ENCODE data around the gene RFC3.

Gene RFC3

DNA sequence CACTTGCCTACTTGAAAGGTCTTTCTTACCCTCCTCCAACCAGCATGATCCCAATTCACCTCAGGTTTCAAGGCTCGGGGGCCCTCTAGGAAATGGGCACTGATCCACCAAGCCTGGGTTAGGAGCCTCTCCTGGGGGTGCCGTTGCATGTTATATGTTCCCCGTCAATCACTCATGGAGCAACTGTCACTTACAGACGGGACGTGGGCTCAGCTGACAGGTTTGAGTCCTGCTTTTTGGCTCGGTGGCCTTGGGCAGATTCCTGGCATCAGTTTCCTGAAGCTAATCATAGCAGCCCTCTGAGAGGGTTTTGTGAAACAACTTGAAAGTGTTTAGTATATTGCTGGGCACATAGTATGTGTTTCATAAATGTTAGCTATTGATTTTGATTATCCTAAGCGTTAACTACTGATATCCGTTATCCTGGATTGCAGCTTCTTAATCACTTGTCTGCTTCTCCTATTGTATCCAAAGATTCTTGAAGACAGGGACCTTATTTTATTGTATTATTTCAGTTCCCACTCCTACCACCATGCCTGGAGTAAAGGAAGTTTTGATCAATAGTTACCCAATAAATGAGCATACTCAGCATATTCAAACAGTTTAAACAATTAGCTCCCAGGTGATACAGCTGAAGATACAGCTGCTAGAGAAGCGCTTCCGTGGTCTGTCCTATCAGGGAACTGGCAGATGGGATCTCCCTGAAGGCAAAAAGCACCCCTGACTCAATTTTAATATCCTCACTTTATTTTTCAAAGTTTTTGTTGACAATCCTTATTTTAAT lies 57.9 kb downstream of the RFC3 start:
- no peak for DNase-seq (ENCODE audit: extremely low read depth, insufficient read length)
- no peaks in the 10 kb centered on the region for H3K27me3 ChIP-seq (replicated peaks; ENCODE audit: control insufficient read depth, insufficient read depth, low read length)
- TF ChIP-seq, protein P1, sequence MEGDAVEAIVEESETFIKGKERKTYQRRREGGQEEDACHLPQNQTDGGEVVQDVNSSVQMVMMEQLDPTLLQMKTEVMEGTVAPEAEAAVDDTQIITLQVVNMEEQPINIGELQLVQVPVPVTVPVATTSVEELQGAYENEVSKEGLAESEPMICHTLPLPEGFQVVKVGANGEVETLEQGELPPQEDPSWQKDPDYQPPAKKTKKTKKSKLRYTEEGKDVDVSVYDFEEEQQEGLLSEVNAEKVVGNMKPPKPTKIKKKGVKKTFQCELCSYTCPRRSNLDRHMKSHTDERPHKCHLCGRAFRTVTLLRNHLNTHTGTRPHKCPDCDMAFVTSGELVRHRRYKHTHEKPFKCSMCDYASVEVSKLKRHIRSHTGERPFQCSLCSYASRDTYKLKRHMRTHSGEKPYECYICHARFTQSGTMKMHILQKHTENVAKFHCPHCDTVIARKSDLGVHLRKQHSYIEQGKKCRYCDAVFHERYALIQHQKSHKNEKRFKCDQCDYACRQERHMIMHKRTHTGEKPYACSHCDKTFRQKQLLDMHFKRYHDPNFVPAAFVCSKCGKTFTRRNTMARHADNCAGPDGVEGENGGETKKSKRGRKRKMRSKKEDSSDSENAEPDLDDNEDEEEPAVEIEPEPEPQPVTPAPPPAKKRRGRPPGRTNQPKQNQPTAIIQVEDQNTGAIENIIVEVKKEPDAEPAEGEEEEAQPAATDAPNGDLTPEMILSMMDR (IDR thresholded peaks at IDR 0.05; ENCODE audit: insufficient read depth, low read length, poor library complexity, severe bottlenecking): no peak
- H3K4me3 ChIP-seq (replicated peaks; ENCODE audit: low read depth, low read length): no peak overlapping the region
- no peaks in the 10 kb centered on the region for H3K36me3 ChIP-seq (ENCODE audit: control insufficient read depth, insufficient read depth, low read length)

DNA sequence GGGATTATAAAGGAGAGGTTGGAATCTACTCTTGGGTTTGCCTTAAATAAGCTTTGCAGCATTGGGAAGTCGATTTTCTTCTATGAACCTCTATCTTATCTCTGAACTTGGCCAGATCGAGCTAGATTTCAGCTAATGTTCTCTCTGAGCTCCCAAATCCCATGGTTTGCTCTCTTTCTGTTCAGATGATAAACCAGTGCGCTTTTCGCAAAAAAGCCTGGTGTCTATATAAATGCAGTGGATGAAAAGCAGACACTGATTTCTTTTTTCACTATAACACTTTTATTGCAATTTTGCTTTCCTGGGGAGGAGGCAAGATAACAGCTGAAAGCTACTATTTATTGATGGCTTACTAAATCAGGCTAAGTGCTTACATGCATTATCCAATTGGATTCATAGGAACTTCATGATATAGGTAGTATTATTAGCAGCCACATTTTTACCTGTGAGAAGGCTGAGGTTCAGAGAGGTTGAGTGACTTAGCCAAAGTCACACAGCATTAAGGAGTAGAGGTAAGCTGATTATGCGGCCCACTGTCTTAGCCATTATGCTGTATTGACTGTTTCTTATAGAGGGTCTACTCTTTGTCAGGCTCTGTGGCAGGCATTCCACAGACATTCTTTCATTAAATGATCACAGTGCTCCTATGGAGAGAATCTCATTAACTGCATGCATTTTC lies 58.9 kb downstream of the RFC3 start:
- Histone ChIP-seq H3K36me3 (ENCODE audit: control insufficient read depth, insufficient read depth, low read length) (no peaks in the 10 kb centered on the region), H3K4me3 (replicated peaks; ENCODE audit: low read depth, low read length) (no peak overlapping the region), H3K27me3 (replicated peaks; ENCODE audit: control insufficient read depth, insufficient read depth, low read length) (no peaks in the 10 kb centered on the region)
- TF ChIP-seq, protein P1 (IDR thresholded peaks at IDR 0.05; ENCODE audit: insufficient read depth, low read length, poor library complexity, severe bottlenecking): no peak
- DNase-seq (ENCODE audit: extremely low read depth, insufficient read length): no peak

DNA sequence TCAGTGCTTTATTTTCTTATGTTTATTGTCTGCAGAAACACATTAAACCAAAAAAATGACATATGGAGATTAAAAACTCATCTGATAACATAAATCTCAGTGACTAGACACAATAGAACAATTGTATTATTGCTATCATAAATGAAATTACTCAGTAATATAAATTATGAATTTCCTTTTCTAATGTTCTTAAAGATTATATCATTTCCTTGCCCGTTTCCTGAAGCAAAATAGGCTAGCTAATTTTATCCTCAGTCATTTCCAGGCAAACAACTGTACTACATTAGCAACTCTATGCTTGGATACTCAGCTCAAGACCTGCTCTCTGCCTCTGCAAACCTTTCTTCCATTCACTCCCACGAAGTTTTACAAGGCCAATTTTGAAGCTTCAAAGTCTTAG lies 61.2 kb downstream of the RFC3 start:
- DNase-seq (ENCODE audit: extremely low read depth, insufficient read length): no peak
- no peak overlapping the region for H3K4me3 ChIP-seq (replicated peaks; ENCODE audit: low read depth, low read length)
- TF ChIP-seq, protein P1 (IDR thresholded peaks at IDR 0.05; ENCODE audit: insufficient read depth, low read length, poor library complexity, severe bottlenecking): no peak
- H3K36me3 ChIP-seq (ENCODE audit: control insufficient read depth, insufficient read depth, low read length): no peaks in the 10 kb centered on the region
- H3K27me3 ChIP-seq (replicated peaks; ENCODE audit: control insufficient read depth, insufficient read depth, low read length): no peaks in the 10 kb centered on the region

DNA sequence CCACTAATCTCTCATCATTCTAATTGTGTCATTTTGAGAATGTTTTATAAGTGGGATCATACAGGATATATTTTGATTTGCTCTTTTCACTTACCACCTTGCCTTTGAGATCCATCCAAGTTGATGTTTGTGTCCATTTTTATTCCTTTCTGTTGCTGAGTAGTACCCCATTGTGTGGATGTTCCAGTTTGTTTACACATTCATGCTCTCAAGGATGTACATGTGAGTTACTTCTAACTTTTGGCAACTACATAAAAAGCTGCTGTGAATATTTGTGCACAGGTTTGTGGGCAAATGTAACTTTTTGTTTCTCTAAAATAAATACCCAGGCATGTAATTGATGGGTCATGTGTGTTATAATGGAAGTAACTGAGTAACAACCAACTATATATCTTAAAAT lies 64.9 kb downstream of the RFC3 start:
- no peak overlapping the region for H3K4me3 ChIP-seq (replicated peaks; ENCODE audit: low read depth, low read length)
- H3K36me3 ChIP-seq (ENCODE audit: control insufficient read depth, insufficient read depth, low read length): no peaks in the 10 kb centered on the region
- H3K27me3 ChIP-seq (replicated peaks; ENCODE audit: control insufficient read depth, insufficient read depth, low read length): no peaks in the 10 kb centered on the region
- TF ChIP-seq, protein P1 (IDR thresholded peaks at IDR 0.05; ENCODE audit: insufficient read depth, low read length, poor library complexity, severe bottlenecking): no peak
- no peak for DNase-seq (ENCODE audit: extremely low read depth, insufficient read length)

DNA sequence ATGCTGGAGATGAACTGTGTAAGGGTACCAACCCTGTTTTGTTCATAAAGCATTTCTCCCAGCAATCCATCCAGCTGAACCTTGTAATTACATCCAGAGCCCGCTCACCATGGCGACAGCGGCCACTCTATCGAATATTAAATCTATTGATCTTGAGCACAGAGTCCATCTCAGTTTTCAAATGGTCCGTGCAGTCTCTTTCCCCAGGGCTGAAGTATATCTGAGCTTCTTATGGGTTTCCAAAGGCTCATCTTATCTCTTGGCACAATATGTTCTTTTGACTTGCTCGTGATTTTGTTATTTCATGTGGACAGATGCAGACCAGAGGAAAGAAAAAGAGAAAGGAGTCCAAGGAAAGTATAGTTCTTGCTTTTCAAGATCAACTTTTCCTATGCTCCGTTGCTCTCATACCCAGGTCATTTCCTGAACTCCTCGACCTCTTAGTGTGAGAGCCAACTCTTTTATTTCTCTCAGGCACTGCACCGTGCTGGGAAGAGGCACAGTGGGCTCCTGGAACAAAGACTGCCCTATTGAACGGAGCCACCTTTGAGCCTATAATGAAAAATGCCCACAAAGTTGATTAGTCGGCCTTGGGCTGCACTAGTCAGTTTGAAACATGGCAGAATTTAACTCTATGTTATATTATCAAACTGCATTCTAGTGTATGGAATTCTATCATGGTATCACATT lies 66.7 kb downstream of the RFC3 start:
- Histone ChIP-seq H3K4me3 (replicated peaks; ENCODE audit: low read depth, low read length) (no peak overlapping the region), H3K36me3 (ENCODE audit: control insufficient read depth, insufficient read depth, low read length) (no peaks in the 10 kb centered on the region), H3K27me3 (replicated peaks; ENCODE audit: control insufficient read depth, insufficient read depth, low read length) (no peaks in the 10 kb centered on the region)
- DNase-seq (ENCODE audit: extremely low read depth, insufficient read length): no peak
- TF ChIP-seq, protein P1 (IDR thresholded peaks at IDR 0.05; ENCODE audit: insufficient read depth, low read length, poor library complexity, severe bottlenecking): no peak

All from GM06990 (cell line).